ENCODE results near the gene BPI.
"Not testable (repeated sequence)": the region's sequence is repeated elsewhere in the genome, so short reads cannot be mapped to it uniquely, and the experiment has no call there.

BPI gene

DNA sequence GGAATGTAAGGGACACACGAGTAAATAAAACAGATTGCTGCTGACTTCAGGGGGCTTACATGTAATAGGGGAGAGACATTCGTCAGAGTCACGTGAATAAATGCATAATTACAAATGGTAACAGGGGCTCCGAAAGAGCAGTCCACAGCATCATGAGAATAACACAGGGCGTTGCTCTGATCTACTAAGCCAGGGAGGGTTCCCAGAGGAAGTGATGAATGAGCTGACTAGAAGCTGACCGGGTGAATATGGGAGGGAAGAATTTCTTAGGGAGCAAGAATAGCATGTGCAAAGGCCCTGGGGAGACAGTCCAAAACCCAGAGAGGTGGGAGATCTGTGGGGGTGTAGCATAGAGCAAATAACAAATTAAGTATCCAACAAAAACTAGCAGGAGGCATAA, 2.4 kb downstream of the BPI start:
- DNase-seq = no peak

DNA sequence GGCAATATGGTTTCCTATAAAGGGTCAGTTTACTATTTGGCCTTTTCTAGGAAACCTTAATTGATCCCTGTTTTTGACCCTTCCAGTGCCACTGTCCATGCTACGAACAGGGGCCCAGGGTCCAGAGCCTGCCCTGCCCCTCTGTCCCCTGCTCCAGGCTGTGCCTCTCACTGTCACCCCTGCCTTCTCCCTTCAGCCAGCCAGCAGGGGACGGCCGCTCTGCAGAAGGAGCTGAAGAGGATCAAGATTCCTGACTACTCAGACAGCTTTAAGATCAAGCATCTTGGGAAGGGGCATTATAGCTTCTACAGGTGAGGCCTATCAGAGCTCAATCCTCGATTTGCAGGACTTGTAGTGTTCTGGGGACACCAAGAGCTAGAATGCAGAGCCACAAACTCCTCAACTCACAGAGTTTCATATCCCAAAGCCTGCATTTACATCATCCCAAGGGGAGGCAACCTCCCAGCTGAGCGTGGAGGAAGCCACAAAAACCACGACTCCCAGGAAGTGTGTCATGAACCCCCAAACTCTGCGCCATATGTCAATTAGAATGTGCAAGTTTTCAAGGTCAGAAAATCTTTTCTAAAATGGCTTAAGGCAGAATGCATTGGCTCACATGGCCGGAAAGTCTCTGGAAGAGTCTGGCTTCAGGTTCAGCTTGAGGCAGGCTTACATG, 3.6 kb downstream of the BPI start:
- no peak for DNase-seq

DNA sequence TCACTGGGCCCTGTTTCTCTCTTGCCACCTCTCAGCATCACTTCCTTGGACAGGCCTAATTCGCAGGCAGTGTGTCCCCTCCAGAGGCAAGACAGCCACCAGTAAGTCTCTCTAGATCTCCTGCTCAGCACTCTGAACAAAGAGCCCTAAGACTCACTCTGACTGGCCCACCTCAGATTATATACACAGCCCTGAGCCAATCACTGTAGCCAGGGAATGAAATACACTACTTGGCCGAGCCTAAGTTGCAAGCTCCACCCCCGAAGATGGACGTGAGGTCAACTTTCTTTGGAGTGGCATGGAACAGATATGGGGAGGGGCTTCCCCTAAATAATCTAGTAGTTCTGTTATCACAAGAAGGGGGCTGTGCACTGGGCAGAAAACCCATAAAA, 4.1 kb downstream of the BPI start:
- DNase-seq = no peak

DNA sequence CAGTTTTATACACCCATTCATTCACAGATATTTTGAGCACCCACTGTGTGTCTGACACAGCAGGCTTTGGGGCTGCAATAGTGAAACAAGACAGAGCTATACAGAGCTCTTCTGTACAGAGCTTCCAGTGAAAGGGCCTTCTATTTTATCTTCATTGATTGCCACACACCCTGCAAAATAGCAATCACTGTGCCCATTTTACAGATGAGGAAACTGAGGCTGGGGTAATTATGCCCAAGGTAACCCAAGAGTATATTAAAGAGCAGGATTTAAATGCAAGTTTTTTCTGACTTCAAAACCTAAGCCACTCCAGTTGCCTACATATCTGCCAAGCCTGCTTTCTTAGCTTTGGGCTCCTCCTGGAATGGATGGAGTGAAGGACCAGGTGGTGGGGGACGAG, 4.5 kb downstream of the BPI start:
- no peak for DNase-seq

DNA sequence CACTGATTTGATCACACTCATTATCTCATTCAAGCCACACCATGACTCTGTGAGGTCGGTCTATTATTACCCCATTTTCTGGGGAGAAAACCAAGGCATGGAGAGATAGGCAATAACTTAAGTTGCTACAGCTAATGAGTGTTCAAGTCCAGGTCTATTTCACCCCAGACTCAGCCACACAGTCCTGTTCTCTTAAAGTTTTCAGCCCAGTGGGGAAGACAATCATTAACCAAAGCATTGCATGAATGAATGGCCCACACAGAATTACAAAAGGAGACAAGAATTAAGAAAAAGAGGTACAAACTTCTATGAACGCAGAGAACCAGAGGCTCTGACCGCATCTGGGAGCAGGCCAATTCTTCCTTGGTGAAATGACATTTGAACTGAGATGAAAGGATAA, 7.1 kb downstream of the BPI start:
- no peak for DNase-seq

DNA sequence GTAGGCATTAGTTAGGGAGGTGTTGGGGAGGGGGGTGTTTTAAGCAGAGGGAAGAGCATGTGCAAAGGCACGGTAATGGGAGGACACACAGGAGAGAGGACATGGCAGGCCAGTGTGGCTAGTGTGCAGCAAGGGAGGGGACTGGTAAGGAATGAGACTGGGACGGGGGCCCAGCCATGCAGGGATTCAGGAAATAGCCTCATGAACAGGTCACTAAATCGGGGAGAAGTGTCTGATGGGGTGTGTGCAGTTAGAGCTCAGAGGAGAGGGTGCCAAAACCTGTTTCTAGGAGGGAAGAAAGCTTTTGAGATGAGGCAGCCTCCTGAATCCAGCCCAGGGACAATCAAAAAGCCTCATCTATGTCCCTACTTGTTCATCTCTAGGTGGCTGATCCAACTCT, 7.5 kb downstream of the BPI start:
- no peak for DNase-seq

DNA sequence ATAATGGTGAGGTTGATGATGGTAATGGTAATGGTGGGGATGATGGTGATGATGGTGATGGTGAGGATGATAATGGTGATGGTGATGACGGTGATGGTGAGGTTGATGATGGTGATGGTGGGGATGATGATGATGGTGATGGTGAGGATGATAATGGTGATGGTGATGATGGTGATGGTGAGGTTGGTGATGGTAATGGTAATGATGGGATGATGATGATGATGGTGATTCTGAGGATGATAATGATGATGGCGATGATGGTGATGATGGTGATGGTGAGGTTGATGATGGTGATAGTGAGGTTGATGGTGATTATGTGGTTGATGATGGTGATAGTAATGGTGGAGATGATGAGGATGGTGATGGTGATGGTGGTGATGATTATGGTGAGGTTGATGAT, 9.7 kb downstream of the BPI start:
- no peak for DNase-seq

DNA sequence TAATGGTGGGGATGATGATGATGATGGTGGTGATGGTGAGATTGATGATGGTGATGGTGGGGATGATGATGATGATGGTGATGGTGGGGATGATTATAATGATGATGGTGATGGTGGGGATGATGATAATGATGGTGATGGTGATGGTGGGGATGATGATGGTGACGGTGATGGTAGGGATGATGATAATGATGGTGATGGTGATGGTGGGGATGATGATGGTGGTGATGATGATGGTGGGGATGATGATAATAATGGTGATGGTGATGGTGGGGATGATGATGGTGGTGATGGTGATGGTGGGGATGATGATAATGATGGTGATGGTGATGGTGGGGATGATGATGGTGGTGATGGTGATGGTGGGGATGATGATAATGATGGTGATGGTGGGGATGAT, 10.4 kb downstream of the BPI start:
- DNase-seq = not testable (repeated sequence)

DNA sequence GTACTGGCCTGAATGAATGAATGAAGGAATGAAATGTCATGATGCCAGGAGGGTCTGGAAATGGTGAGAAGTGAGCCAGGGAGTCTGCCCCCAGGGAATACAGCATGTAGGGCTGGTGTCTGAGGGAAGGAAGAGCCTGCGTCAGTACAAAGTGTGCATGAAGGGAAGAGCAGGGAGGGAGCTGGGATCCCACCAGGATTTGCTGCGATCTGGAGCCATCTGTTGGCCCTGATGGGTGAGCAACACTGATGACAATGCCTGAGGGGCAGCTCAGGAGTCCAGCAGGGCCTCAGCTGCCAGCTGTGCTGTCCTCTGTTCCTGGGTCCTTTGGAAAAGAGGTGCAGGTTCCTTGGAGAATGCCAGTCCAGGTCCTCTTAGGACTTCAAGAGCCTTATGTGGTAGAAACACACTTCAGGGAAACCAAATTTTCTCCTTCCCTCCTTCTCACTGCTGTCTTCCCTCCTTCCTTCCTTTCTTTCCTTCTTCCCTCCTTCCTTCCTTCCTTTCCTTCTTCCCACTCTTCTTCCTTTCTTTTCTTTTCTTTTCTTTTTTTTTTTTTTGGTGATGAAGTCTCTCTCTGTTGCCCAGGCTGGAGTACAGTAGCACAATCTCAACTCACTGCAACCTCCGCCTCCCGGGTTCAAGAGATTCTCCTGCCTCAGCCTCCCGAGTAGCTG, 11.5 kb downstream of the BPI start:
- peak; percentile 9 for DNase-seq

DNA sequence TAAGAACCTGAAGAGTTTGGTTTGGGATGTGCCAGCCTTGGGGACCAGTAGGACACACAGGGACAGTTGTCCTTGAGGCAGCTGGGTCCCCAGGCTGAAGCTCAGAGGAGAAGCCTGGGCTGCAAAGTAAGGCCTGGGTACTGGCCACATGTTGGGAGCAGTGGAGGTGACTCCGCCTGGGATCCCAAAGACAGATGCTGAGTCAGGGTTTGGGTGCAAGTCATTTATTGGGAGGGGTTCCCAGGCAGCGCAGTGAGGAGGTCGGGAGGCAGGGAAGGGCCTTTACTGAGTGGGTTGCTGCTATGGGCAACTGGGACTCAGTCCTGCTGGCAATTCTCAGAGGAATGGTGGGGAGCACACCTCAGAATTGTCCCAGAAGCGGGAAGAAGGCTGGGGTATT, 12.4 kb downstream of the BPI start:
- DNase-seq = no peak

DNA sequence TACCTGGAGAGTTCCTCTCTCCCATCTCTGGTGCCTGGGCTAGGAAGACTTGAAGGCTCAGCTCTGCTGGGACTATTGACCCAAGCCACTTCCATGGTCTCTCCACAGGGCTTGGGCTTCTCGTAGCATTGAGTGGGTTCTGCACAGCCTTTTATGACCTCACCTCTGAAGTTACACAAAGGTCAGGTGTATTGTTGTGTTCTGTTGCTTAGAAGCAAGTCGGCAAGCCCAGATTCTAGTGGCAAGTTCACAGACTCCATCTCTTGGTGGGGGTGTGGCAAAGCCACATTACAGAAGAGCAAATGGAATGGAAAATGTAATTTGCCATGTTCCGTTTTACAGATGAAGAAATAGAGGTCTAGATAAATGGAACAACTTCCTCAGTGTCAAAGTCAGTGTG, 13.5 kb downstream of the BPI start:
- no peak for DNase-seq

DNA sequence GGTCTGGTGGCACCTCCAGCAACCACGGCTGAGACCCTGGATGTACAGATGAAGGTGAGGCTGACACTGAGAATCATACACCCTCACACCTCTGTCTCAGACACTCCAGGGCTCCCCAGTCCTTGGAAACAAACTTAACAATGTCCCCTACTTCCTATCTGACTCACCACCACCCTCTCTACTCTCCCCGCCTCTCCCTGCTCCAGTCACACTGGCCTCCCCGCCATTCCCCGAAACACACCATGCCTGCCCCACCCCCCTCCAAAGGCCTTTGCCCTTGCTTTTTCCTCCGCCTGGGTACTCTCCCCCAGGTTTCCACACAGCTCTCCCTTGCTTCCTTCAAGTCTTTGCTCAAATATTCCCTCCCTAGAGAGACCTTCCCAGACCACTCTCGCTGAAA, 16.3 kb downstream of the BPI start:
- no peak for DNase-seq

DNA sequence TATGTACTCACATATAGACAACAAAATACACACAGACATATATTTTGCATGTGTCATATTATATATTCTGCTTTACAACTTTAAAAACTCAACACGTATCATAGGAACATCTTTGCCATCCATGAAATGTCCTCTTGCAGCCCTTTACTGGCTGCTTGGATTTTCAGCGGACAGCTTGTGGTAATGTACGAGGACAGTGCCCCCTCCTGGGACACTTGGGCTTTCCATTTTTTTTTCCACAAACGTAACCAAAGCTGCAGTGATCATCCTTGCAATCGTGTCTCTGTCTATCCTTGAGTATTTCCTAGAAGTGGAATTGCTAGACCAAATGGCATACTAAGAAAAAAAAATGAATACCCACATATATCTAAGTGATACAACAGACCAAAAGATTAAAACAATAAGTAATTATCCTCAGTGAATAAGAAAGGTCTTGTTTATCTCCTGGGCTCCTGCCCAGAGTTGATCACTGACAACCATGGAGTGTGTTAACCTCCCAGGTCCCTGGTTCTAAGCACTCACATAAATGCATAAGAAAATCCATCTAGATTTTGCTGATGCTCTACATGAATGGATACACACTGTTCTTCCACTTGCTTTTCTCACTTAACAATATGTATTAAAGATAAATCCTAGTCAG, 18.1 kb downstream of the BPI start:
- peak; percentile 35 for DNase-seq

DNA sequence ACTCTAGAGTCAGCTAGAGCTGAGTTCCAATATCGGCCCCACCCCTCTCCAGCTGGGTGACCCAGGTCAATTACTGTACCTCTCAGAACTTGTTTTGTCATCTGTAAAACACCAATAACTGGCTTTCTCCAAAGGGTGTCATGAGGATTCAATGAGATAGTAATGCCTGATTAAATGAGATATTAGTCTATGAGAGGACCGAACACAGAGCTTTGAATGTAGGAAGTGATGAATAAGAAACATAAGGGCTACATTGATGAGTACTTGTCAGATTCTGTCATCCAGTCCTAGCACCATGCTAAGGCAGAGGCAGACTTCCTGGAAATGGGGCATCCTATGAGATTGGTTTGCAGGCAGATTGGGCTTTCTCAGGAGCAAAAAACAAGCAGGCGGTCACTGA, 20.2 kb downstream of the BPI start:
- no peak for DNase-seq

DNA sequence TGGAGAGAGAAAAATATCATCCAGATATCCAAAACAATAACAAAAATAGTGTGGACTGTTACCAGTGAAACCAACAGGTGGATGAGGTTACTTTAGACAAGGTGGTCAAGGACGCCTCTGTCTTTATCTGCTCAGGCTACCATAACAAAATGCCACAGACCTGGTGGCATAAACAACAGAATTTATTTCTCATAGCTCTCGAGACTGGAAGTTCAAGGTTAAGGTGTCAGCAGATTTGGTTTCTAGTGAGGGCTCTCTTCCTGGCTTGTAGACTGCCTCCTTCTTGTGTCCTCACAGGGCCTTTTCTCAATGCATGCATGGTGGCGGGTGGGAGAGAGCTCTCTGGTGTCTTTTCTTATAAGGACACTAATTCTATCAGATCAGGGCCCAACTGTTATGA, 21.2 kb downstream of the BPI start:
- no peak for DNase-seq

DNA sequence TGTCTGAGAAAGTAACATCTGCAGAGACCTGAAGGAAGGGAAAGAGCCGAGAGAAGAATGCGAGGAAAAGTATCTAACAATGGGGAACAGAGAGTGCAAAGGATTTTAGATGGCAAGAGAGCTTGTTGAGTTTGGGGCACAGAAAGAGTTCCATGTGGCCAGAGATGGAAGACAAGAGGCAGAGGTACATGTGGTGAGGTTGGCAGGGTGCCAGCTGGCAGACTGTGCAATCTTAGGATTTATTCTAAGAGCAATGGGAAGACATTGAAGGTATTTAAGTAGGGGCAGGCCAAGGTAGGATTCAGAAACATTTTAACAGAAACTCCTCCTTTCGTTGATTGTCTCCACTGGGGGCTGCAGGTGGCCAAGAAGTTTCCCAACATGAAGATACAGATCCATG, 21.9 kb downstream of the BPI start:
- DNase-seq = peak; percentile 6

DNA sequence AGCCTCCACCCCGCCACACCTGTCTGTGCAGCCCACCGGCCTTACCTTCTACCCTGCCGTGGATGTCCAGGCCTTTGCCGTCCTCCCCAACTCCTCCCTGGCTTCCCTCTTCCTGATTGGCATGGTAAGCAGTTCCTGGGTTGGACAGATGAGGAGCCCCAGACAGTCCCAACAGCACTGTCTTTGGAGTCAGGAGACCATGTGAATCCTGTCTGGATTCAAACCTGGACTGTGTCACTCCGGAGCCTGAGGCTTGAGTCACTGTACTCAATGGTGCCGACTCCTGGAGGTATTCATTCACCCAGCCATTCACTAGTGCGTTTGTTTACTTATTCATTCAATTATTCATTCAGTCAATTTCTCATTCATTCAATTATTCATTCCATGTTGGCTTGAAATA, 22.4 kb downstream of the BPI start:
- DNase-seq = no peak

DNA sequence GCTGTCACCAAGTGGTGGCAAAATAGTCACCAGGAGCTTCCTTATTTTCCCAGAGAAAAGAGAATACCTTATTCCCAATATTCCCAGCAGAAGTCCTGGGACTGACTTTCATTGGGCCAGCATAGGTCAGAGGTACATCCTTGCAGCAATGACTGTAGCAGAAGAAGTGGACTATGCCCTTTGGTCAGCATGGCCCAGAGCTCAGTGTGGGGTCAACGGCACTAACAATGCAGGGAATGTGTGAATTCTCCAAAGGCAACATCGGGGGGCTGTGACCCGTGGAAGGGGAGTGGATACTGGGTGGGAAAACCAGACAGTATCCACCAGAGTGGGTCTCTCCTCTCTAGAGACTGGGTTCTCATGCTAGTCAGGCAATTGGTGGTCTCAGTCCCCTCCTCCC, 26.7 kb downstream of the BPI start:
- DNase-seq = no peak

DNA sequence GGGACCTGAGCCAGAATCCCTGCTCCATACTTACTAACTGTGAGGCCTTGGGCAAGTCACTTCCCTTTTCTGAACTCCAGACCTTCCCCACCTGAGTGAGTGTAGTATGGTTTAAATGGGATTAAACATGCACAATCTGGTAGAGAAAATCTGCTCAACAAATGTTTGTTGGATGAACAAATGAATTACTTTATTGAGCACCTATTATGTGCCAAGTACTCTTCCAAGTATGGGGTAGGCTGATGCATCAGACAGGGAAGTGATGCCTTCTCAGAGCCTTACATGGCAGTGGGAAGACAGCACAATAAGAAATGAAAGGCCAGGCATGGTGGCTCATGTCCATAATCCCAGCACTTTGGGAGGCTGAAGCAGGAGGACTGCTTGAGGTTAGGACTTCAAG, 27.3 kb downstream of the BPI start:
- DNase-seq = no peak

DNA sequence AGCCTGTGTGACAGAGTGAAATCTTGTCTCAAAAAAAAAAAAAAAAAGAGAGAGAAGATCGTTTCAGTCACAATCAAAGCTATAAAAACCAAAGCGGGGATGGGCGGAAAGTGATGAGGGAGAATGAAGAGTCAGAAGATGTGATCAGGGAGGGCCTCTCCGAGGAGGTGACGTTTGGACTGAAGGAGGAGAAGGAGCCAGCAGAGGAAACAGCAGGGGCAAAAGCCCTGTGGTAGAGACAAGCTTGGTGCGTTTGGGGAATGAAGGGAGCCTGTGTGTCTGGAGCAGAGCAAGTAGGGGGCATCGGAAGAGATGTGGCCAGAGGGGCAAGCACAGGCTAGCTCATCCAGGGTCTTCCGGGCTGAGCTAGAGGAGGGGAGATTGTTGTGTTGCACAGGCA, 27.9 kb downstream of the BPI start:
- no peak for DNase-seq

DNA sequence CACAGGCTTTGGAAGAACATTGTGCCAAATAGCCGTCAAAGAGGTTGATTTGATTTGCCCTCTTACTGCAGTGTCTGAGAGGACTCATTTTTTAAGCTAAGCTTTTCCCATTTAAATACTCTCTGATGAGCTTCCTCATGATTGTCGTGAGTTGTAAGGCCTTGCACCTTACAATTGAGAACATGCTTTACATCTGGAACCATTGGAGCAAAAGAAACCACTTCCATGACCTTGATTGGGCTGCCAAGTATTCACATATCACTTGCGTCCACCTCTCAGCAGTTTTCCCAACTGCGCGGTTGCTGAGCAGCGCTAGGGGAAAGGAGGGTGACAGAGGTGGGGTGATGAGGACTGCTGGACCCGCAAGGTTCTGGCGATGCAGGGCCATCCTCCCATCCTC, 30.1 kb downstream of the BPI start:
- DNase-seq = no peak

DNA sequence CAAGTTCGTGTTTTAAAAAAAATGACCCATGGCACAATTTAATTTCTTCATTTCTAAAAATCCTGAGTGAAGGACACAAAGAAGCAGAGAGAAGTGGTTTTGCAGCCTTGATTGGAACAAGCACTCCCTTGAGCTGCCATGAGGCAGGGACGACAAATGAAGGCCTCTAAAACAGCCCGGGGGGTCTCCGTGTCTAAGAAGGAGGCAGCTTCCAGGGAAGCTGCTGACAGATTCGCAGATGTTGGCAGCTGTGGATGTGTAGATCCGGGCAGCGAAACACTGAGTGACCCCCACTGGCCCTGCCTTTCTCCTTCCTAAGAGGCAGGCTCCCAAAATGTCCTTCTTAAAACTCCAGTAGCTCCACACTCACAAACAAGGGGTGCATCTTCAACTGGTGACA, 32.8 kb downstream of the BPI start:
- DNase-seq = no peak

DNA sequence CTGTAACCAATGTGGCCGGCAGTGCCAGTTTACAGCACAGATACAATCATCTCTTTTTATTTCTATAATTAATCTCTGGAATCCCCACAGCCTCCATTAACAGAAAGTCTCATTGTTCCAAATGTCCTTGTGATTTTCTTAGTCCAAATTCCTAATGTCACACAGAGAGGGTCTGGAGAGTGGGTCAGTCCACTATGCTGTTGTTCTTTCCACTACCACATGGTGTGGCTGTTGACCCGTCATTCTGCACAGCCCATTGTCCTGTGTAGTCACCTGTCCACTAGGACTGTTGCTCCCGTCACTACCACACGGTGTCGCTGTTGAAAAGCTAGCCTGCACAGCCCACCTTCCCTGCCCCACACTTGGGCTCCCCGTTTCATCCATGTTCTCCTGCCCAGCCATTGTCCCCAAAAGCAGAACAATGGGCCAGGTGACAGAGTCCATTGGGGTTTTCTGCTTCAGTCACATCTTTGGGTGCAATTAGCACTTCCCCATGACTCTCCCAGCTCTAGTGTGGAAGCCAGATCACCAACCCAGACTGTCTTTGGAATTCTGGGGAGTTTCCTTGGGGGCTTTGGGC, 33.7 kb downstream of the BPI start:
- peak; percentile 46 for DNase-seq

DNA sequence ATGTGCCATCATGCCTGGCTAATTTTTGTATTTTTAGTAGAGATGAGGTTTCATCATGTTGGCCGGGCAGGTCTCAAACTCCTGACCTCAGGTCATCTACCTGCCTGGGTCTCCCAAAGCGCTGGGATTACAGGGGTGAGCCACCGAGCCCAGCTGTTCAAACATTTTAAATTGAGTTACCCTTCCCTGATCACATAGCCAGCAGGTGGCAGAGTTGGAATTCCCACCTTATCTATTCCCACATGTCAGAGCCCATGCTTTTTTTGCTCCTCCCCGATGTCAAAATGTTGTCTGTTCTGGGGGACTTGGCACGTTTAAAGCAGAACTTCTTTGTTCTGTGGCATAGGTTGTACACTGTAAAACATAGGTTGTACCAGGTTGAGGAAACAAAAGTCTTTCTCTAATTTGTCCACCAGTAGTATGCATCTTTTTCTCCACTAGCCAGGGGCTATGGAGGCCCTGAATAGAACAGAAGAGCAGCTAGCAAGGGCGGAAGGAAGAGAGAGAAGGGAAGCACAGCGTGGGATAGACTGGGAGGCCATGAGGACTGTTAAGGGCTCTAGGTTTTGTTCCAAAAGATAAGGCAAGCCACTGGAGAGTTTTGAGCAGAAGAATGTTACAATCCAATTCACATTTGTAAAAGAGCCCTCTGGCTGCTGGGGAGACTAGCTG, 35.0 kb downstream of the BPI start:
- DNase-seq = no peak

Data from NCI-H69 (cell line).